GM21515 (cell line): Measurements from ENCODE around the gene COL16A1.

Experiments used
- ATAC-seq: cut with Tn5 transposase; IDR thresholded peaks from one replicate; pipeline ENCODE4 v1.9.1; 2021; ENCODE audit not compliant: unreplicated experiment

The COL16A1 gene

DNA sequence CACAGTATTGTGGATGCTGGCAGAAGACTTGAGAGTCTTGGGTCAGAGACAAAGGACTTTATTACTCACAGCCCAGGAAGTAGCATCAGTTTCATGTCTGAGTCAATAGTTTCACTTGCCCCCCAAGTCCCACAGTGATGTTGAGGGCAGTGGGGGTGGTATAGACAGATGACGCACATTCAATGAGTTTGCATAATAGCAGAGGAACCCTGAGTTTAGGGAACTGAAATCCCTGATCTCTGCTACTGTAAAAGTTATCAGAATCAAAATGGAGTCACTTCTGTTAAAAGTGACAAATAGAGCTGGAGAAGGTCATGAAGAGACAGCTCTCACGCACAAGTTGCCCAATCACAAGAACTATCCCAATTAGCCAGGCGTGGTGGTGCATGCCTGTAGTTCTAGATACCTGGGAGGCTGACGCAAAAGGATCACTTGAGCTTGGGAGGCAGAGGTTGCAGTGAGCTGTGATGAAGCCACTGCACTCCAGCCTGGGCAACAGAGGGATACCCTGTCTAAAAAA lies 97.8 kb downstream of the COL16A1 start:
- peak; percentile 85 for ATAC-seq
